Endothelial cell of umbilical vein (primary cell): ENCODE results near the gene LCE3B. TPM values are rescaled to one million over a fixed set of nuclear protein-coding genes. Genes with fewer than 3 reads are reported as not detected.

ENCODE experiments used
- BruUV-seq: library from RNA; stranded (reverse); fragments of 400-500 nt; replicated peaks from 2 replicates; lab custom pipeline; 2021; lab: Mats Ljungman, UMichigan
- CTCF ChIA-PET: fragments of 300-600, 350-600 bp; sonication (Branson Sonifier 250); formaldehyde crosslinking; loops from one replicate; lab custom pipeline; 2021; ENCODE audit warnings: antibody characterized with exemption, inconsistent platforms; lab: Charles Lee
- POLR2A ChIA-PET: fragments of 300-600, 350-600 bp; sonication (Branson Sonifier 250); formaldehyde crosslinking; loops from one replicate; lab custom pipeline; 2021; ENCODE audit warnings: antibody characterized with exemption, inconsistent platforms; lab: Charles Lee
- DNase-seq: peaks from one replicate; pipeline ENCODE4 v3.0.0-alpha.2; 2011; ENCODE audit warnings: low read depth, low spot score
- FAIRE-seq: peaks from 2 replicates; lab custom pipeline; 2011; peaks lifted over from hg19 to GRCh38; lab: Jason Lieb, UNC
- H2AFZ ChIP-seq: 2 replicates; pipeline ENCODE4 v1.6.0; 2012; ENCODE audit warnings: low read depth, low read length, control low read depth, inconsistent platforms
- H3K27ac ChIP-seq: 2 replicates; pipeline ENCODE4 v1.5.1; 2011; ENCODE audit warnings: low read depth, mild to moderate bottlenecking, control low read depth, low read length, moderate library complexity; ENCODE audit not compliant: insufficient read depth
- H3K27me3 ChIP-seq, 2 experiments: 2 replicates each; pipeline versions ENCODE4 v1.6.0 to v1.6.1; 2011; ENCODE audit warnings: low read length in 2 of 2, mixed read lengths in 1 of 2; ENCODE audit not compliant: control insufficient read depth in 2 of 2, insufficient read depth in 2 of 2
- H3K36me3 ChIP-seq, 2 experiments: 2 replicates in 1 of 2; 3 replicates in 1 of 2; pipeline ENCODE4 v1.5.1; 2011; ENCODE audit warnings: low read length in 2 of 2, mild to moderate bottlenecking in 1 of 2, moderate library complexity in 1 of 2; ENCODE audit not compliant: control insufficient read depth in 2 of 2, insufficient read depth in 2 of 2; ENCODE audit errors: extremely low read depth in 1 of 2
- H3K4me1 ChIP-seq: 3 replicates; pipeline ENCODE4 v1.5.1; 2011; ENCODE audit warnings: mild to moderate bottlenecking, low read length; ENCODE audit not compliant: control insufficient read depth, insufficient read depth; ENCODE audit errors: extremely low read depth
- H3K4me2 ChIP-seq: 2 replicates; pipeline ENCODE4 v1.6.1; 2011; ENCODE audit warnings: low read length, control low read depth, mixed read lengths; ENCODE audit not compliant: insufficient read depth
- H3K4me3 ChIP-seq, 3 experiments: fragments of 200-600 bp in 1 of 3; sonication (generic), shearing (Covaris generic) in 1 of 3; replicated peaks in 1 of 3; 2 replicates each; pipeline ENCODE4 v1.5.1; 2011 to 2016; ENCODE audit warnings: control low read depth in 3 of 3, low read length in 3 of 3, mild to moderate bottlenecking in 2 of 3, inconsistent platforms in 1 of 3, low read depth in 1 of 3, moderate library complexity in 1 of 3; ENCODE audit not compliant: insufficient read depth in 1 of 3
- H3K79me2 ChIP-seq: 2 replicates; pipeline ENCODE4 v1.6.0; 2012; ENCODE audit warnings: low read length, inconsistent platforms; ENCODE audit not compliant: control insufficient read depth, insufficient read depth
- H3K9ac ChIP-seq: replicated peaks from 2 replicates; pipeline ENCODE3; 2011; ENCODE audit warnings: low read length, control low read depth; ENCODE audit not compliant: insufficient read depth; ENCODE audit errors: extremely low read depth
- H3K9me1 ChIP-seq: replicated peaks from 3 replicates; pipeline ENCODE4 v1.6.0; 2011; ENCODE audit warnings: mild to moderate bottlenecking, low read length; ENCODE audit not compliant: control insufficient read depth, insufficient read depth; ENCODE audit errors: extremely low read depth
- H3K9me3 ChIP-seq: replicated peaks from 2 replicates; pipeline ENCODE4 v1.5.1; 2012; ENCODE audit warnings: low read length, inconsistent platforms; ENCODE audit not compliant: control insufficient read depth, insufficient read depth
- H4K20me1 ChIP-seq: replicated peaks from 2 replicates; pipeline ENCODE3; 2011; ENCODE audit warnings: mild to moderate bottlenecking, low read length; ENCODE audit not compliant: control insufficient read depth, insufficient read depth; ENCODE audit errors: extremely low read depth
- CTCF ChIP-seq, 2 donors: IDR thresholded peaks; 1 replicate in 1 of 2; 2 replicates in 1 of 2; pipeline ENCODE4 v1.5.1; 2011; ENCODE audit warnings: low read length in 2 of 2, mild to moderate bottlenecking in 2 of 2, moderate library complexity in 2 of 2, control low read depth in 1 of 2, inconsistent platforms in 1 of 2, low read depth in 1 of 2; ENCODE audit not compliant: insufficient read depth in 1 of 2; ENCODE audit errors: extremely low read depth in 1 of 2
- EZH2 ChIP-seq: IDR thresholded peaks from 2 replicates; pipeline ENCODE4 v1.6.1; 2012; ENCODE audit warnings: borderline replicate concordance, low read depth, mild to moderate bottlenecking, moderate library complexity, low read length, inconsistent platforms; ENCODE audit not compliant: severe bottlenecking
- FOS ChIP-seq: IDR thresholded peaks from 2 replicates; pipeline ENCODE4 v1.6.1; 2011; ENCODE audit warnings: mild to moderate bottlenecking, low read length, moderate library complexity, borderline replicate concordance; ENCODE audit not compliant: insufficient read depth
- GATA2 ChIP-seq: IDR thresholded peaks from 2 replicates; pipeline ENCODE4 v1.7.0; 2011; ENCODE audit warnings: low read depth, mild to moderate bottlenecking, moderate library complexity, mixed read lengths, low read length; ENCODE audit not compliant: insufficient read length, insufficient read depth
- JUN ChIP-seq: IDR thresholded peaks from 2 replicates; pipeline ENCODE4 v1.6.1; 2011; ENCODE audit warnings: borderline replicate concordance, low read depth; ENCODE audit not compliant: insufficient read length, insufficient read depth
- MYC ChIP-seq: IDR thresholded peaks from one replicate; pipeline ENCODE4 v1.6.1; 2011; ENCODE audit warnings: mild to moderate bottlenecking, low read depth, low read length
- POLR2A ChIP-seq: IDR thresholded peaks from 2 replicates; pipeline ENCODE4 v1.6.1; 2012; ENCODE audit warnings: low read depth, mild to moderate bottlenecking, control low read depth, low read length
- POLR2AphosphoS5 ChIP-seq: IDR thresholded peaks from 2 replicates; pipeline ENCODE4 v1.6.1; 2012; ENCODE audit warnings: low read depth, mild to moderate bottlenecking, control low read depth, low read length, moderate library complexity; ENCODE audit not compliant: insufficient read depth
- dilution Hi-C: fragments of 300-500 bp; cut with MboI; formaldehyde crosslinking; loops from one replicate; pipeline ENCODE4 v1.15.0; 2019; ENCODE audit warnings: low sequenced_read_pairs; ENCODE audit not compliant: extremely low pct_ligation_motif_present
- intact Hi-C: fragments of 100-400 bp; cut with micrococcal nuclease; formaldehyde crosslinking; loops from one replicate; pipeline ENCODE4 v1.10.0; 2022
- polyA plus RNA-seq, 4 experiments: library from polyadenylated mRNA; depleted of rRNA in 3 of 4; stranded (reverse) in 3 of 4; unstranded in 1 of 4; fragments of >200 nt; gene quantifications; 2 replicates each; pipeline versions ENCODE4 v1.2.1 to v1.2.3, GENCODE V29; 2011 to 2012; ENCODE audit warnings: missing spikeins in 1 of 4
- total RNA-seq: library from RNA; stranded (reverse); gene quantifications from 2 replicates; pipeline ENCODE4 v1.2.3, GENCODE V29; 2021
- TF ChIP-seq, protein P1 (sequence below): IDR thresholded peaks from 2 replicates; pipeline ENCODE4 v1.6.1; 2011; ENCODE audit not compliant: insufficient read depth, insufficient read length

LCE3B gene
- total and polyA plus RNA-seq, 2 donors (not counting 3 experiments of a cell fraction or from before 2014, with no cell fraction given): not detected

- intact Hi-C loops (no loop called here), dilution Hi-C loops (no loop called here)
- Histone ChIP-seq H3K4me3 (no peak within 1 kb of the TSS), H3K4me1 (no peaks in the 10 kb centered on the region), H3K4me2 (no peak within 1 kb of the TSS), H3K9me3 (peaks cover 2% of the 10 kb centered on the region), H3K36me3 (no peaks in the 10 kb centered on the region), H2AFZ (no peak within 1 kb of the TSS), H4K20me1 (no peaks in the 10 kb centered on the region), H3K9me1 (no peaks in the 10 kb centered on the region), H3K27me3 (no peaks in the 10 kb centered on the region), H3K79me2 (no peaks in the 10 kb centered on the region), H3K27ac (no peak within 1 kb of the TSS), H3K9ac (no peak within 1 kb of the TSS)
- TF ChIP-seq POLR2A: no peak
- ChIA-PET POLR2A (no interaction called here), CTCF (interaction anchor here (1.4 kb wide), 1 partner anchor 14 kb away, joined by 3 read pairs; no protein-coding TSS in a partner anchor)
- no peak for DNase-seq
- BruUV-seq: no TSS peak
- no peak for FAIRE-seq
Observed at GRCh38 chr1:152622803-152623202, 9.2 kb downstream of the LCE3B start, which contains the start of gene LCE3A. TSS of gene LCE3A (minus strand) at chr1:152623103. CDS start at chr1:152623103, 0 bp downstream.

GRCh38 chr1:152623203-152623844 lies 9.7 kb downstream of the LCE3B start:
- dilution Hi-C loops (no loop called here), intact Hi-C loops (no loop called here)
- ChIA-PET POLR2A (no interaction called here), CTCF (interaction anchor here (1.4 kb wide), 1 partner anchor 13 kb away, joined by 3 read pairs; no protein-coding TSS in a partner anchor)
- Histone ChIP-seq H4K20me1 (no peaks in the 10 kb centered on the region), H3K79me2 (no peaks in the 10 kb centered on the region), H3K9me3 (peaks cover 2% of the 10 kb centered on the region), H3K36me3 (no peaks in the 10 kb centered on the region), H3K27ac (no peak overlapping the region), H3K4me2 (no peak overlapping the region), H3K9me1 (no peaks in the 10 kb centered on the region), H3K4me1 (no peaks in the 10 kb centered on the region), H3K9ac (no peak overlapping the region), H3K27me3 (no peaks in the 10 kb centered on the region), H3K4me3 (no peak overlapping the region), H2AFZ (no peak overlapping the region)
- no peak for DNase-seq
- TF ChIP-seq FOS (no peak), JUN (no peak), GATA2 (no peak), MYC (no peak), POLR2A (no peak), POLR2AphosphoS5 (no peak), EZH2 (no peak), CTCF (IDR thresholded peaks at IDR 0.05; ENCODE audit: extremely low read depth in 1 of 2, insufficient read depth in 1 of 2, low read depth in 1 of 2, low read length in 2 of 2) (no peak)
- TF ChIP-seq, protein P1, sequence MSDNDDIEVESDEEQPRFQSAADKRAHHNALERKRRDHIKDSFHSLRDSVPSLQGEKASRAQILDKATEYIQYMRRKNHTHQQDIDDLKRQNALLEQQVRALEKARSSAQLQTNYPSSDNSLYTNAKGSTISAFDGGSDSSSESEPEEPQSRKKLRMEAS: no peak
- FAIRE-seq: no peak
- BruUV-seq: no TSS peak
